GM21825 (cell line): ENCODE measurements around the gene PXDN.

Source experiments
- ATAC-seq: cut with Tn5 transposase; IDR thresholded peaks from one replicate; pipeline ENCODE4 v1.9.1; 2021; ENCODE audit warnings: mild to moderate bottlenecking, moderate library complexity; ENCODE audit not compliant: unreplicated experiment

Gene PXDN

GRCh38 chr2:1588051-1588977 lies 156.0 kb downstream of the PXDN start:
- no peak for ATAC-seq

GRCh38 chr2:1586923-1587840 lies 157.1 kb downstream of the PXDN start:
- ATAC-seq, result no peak

- no peak for ATAC-seq
These were observed 157.9 kb downstream of the PXDN start for GRCh38 chr2:1586251-1586922.

GRCh38 chr2:1585635-1586034 lies 158.7 kb downstream of the PXDN start:
- no peak for ATAC-seq

GRCh38 chr2:1584691-1585485 lies 159.4 kb downstream of the PXDN start:
- ATAC-seq, result no peak

GRCh38 chr2:1584051-1584531 lies 160.2 kb downstream of the PXDN start:
- ATAC-seq, result no peak

- no peak for ATAC-seq
These were observed 161.4 kb downstream of the PXDN start for GRCh38 chr2:1582891-1583341.

GRCh38 chr2:1581965-1582625 lies 162.2 kb downstream of the PXDN start:
- no peak for ATAC-seq
